Fibroblast of skin of back (primary cell): ENCODE measurements around the gene ITIH4. TPM values are rescaled to one million over a fixed set of nuclear protein-coding genes. Genes with fewer than 3 reads are reported as not detected.

Experiments
- DNase-seq: peaks from one replicate; pipeline ENCODE4 v3.0.0-alpha.2; 2013
- polyA plus RNA-seq, 2 experiments: library from polyadenylated mRNA; unstranded; fragments of 120-200 nt; gene quantifications; one replicate each; pipeline ENCODE4 v1.2.1, GENCODE V29; 2013; ENCODE audit not compliant: insufficient read length in 2 of 2

Gene ITIH4
- 1.0 TPM for polyA plus RNA-seq (2013, experiment 1 of 2; ENCODE audit: insufficient read length)
- polyA plus RNA-seq (2013, experiment 2 of 2; ENCODE audit: insufficient read length): 0.91 TPM

DNA sequence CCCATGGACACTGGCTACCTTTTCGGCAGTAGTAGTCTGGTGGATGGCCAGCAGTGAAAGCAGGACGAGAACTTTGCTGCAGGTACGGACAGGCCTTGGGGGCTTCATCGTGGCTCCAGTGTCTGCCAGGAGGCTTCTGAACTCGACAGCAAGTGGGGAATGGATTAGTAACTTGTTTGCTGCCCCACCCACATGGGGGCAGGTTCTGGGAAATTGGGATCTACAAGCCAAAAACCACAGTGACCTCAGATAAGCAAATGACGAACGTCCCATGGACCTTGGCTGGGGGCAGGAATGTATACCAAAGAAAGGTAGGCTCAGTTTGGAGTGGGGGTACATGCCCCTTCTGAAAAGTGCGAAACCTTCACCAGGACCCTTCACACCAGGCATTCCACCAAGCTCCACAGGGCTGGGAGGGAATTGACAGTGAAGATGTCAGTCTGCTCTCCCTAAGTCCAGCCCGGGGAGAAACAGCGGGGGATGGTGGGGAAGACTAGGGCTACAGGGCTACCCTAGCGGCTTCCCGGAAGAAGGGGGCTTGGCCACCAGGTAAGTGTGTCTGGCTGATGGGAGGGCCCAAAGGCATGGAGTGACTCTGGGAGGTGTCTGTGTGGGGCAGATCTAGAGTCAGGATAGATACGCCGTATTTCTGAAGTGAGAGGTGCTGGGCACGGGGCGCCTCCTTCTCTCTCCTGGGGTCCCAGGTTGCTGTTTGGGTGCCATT is at the start of gene ITIH4:
TSS of gene ITIH4 (minus strand) at position 138 of the 724 bp plus-strand sequence. CDS start at position 108, 30 bp downstream.
- no peak for DNase-seq

GRCh38 chr3:52880047-52880446 is 49.6 kb upstream of the ITIH4 start:
- no peak for DNase-seq

GRCh38 chr3:52879581-52879980 is 49.1 kb upstream of the ITIH4 start:
- no peak for DNase-seq

GRCh38 chr3:52879090-52879489 is 48.6 kb upstream of the ITIH4 start:
- DNase-seq: no peak

DNA sequence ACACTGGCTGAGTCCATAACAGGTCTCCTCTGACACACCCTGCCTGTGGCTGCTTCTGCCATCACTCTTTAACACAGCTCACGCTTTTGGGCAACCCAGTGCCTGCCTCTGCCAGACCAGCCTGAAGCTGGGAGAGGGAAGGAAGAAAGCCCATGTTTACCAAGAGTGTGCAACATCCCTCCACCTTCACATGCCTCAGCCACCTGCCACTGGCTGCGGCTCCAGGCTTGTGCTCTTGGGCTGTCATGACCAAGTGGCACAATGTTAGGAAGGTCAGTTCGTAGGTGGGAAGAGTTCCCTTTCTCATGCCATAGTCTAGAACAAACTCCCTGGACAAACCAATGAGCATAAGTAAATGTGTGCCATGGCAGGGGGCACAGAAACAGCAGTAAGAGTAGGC is 46.6 kb upstream of the ITIH4 start:
- DNase-seq: no peak

GRCh38 chr3:52874864-52875587 is 44.6 kb upstream of the ITIH4 start:
- no peak for DNase-seq

GRCh38 chr3:52874160-52874701 is 43.8 kb upstream of the ITIH4 start:
- DNase-seq: no peak

- no peak for DNase-seq
Observed at GRCh38 chr3:52873433-52874159, 43.1 kb upstream of the ITIH4 start.

DNA sequence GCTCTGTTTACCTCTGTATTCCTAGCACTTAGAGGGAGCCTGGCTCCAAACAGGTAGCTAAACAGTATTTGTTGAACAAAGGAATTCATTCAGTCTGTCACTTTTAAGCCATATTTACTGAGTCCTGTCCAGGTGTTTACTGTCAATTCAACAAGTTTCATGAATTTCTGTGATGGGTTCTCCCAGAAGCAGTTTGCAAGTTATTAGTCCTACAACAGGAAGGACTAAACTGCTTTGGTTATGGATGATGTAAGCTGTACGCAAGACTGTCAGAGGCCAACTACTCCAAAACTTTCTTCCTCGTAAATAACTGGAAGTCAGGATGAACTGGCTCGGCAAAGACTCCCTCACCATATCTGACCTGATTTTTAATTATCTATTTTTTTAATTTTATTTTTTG is 41.8 kb upstream of the ITIH4 start:
- DNase-seq: peak; percentile 12

DNA sequence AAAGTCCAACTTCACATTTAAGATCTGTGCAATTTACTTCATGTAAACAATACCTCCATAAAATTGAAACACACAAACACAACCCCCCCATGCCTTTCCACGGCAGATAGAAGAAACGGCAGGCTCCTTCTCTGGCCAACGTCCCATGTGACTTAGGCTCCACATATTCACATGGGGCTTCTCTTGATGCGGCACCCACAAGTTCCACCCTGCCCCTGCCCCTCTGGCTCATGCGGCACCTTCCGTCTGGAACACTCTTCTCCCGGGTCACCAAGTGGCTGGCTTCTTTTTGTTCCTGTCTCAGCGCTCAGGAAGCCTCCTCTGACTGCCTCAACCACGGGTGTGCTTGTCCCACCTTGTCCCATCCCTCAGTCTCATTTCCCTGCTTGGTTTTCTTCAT is 41.3 kb upstream of the ITIH4 start:
- no peak for DNase-seq

GRCh38 chr3:52870471-52870870 is 40.0 kb upstream of the ITIH4 start:
- DNase-seq: no peak

- no peak for DNase-seq
Observed at GRCh38 chr3:52866427-52866826, 36.0 kb upstream of the ITIH4 start.

- DNase-seq: no peak
Observed at GRCh38 chr3:52865994-52866393, 35.5 kb upstream of the ITIH4 start.

DNA sequence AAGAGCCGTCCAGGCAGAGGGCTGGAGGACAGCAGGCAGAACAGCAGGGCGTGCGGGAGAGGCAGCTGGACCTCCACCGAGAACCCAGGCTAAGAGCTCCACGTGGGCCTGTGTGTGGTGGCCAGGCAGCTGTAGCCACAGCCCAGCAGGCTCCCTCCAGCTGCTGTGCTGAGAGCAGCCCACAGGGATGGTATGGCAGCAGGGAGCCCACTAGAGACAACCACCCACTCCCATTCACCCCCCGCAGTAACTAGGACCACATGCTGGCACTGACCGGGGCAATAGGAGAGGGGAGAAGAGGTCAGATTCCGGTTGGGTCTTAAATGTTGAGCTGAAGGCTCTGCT is 29.9 kb upstream of the ITIH4 start:
- DNase-seq: no peak

DNA sequence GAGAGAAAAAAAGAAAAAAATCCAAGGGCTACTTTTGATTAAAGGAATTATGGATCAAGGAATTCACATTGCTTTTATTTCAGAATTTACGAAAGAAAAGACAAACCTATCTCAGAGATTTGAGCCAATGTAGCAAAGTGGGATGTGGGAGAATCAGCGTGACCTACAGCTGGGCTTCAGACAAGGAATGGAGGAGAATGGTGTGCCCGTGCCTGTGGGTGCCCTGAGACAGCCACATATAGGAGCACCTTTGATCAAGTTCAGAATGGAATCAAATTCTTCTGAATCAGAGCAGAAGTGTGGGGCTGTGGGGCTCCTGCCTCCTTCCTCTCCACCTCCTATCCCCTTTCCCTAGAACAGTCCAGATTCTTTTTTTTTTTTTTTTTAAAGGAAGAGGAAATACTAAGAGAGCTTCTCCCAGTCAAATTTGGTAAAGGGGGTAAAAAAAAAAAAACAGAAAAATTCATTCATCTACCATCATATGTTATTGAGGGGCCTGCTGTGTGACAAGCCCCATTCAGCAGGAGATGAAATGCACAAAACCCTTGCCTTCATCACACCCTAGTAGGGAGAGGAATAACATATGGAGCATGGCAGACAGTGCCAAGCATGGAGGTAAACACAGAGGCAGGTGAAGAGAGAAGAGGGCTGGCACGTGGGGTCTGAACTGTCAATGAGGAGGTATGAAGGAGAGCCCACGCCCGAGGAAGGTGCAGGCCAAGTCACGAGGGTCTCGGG is 29.4 kb upstream of the ITIH4 start:
- no peak for DNase-seq

DNA sequence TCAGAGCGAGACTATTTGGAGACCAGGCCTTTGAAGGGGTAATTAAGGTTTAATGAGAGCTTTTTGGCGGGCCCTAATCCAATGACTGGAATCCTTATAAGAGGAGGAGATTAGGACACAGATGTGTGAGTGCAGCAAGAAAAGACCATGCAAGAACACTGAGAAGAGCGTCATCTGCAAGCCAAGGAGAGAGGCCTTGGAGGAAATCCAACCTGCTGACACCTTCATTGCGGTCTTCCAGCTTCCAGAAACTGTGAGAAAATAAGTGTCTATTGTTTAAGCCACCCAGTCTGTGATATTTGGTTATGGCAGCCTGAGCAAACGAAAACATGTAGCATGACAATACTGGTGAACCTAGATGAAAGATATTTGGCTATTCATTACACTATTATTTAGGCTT is 27.4 kb upstream of the ITIH4 start:
- no peak for DNase-seq

DNA sequence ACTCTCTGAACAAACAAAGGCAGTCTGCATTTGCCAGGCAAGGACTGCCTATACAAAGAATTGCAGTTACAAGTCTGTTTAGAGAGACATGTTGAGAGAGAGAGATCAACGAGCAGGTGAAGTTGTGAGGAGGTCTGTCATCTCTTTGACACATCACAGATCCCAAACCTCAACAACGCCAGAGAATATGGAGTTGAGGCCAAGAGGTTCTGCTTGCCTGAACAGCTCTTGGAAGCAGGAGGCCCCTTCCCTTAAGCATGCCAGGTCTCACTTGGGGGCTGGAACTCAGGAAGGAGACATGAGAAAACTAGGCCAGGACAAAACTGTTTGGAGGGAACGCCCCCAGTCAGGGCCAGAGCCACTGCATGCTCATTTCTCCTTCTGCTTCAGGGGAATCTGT is 26.7 kb upstream of the ITIH4 start:
- no peak for DNase-seq

DNA sequence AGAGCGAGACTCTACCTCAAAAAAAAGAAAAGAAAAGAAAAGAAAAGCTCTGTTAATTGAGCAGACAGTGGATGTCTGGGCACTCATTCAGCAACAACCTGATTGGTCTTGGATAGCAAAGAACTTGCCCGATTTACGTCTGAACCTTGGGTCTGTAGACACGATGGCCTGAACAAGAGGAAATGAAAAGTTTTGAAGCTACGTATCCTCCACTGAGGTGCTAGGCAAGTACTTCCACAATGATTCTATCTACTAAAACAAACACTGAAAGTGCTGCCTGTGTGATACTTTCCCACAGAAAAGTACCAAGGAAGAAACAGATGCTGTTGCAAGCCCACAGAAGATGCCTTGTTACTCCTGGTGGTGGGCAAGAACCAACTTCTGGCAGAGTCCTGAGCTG is 26.2 kb upstream of the ITIH4 start:
- DNase-seq: no peak

- DNase-seq: no peak
Observed at GRCh38 chr3:52854013-52854412, 23.5 kb upstream of the ITIH4 start.

DNA sequence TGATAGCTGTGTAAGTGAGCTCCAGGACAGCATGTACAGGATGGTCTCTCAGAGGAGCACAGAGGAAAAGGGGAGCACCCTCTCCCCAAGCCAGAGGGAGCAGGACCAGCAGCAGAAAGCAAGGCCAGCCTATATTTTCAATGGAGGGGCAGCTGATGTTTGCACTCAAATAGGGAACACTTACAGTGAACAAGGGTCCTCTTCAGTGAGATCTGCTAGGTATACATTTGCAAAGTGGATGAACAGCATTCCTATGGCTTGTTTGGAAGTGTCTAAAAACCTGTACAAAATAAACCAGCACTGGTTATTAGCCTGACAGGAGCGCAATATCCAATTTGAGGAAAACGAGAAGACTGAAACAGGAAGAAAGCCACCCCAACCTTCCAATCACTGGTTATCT is 21.9 kb upstream of the ITIH4 start:
- no peak for DNase-seq

GRCh38 chr3:52851348-52851747 is 20.9 kb upstream of the ITIH4 start:
- DNase-seq: peak; percentile 16

- DNase-seq: no peak
Observed at GRCh38 chr3:52849656-52850055, 19.2 kb upstream of the ITIH4 start.

GRCh38 chr3:52848617-52849016 is 18.1 kb upstream of the ITIH4 start:
- DNase-seq: peak; percentile 84
